HEK293 (cell line): Measurements from ENCODE around the gene KCNC4.

ENCODE experiments used
- CTCF ChIA-PET: fragments of 350-600 bp; formaldehyde crosslinking; extraction: SDS; loops from one replicate; lab custom pipeline; 2021; ENCODE audit warnings: antibody characterized with exemption; lab: Yijun Ruan, JAX
- POLR2A ChIA-PET: fragments of 300-600 bp; formaldehyde crosslinking; extraction: SDS; loops from one replicate; lab custom pipeline; 2020; ENCODE audit warnings: antibody characterized with exemption, inconsistent platforms; lab: Yijun Ruan, JAX
- H3K27ac ChIP-seq: fragments of 200-500 bp; sonication (Bioruptor generic); 2 replicates; pipeline ENCODE4 v1.5.1; 2014; ENCODE audit warnings: low read depth, low read length, control low read depth, inconsistent platforms; ENCODE audit errors: extremely low read depth
- H3K36me3 ChIP-seq, 2 experiments: fragments of 200-500 bp in 1 of 2; sonication (Bioruptor generic) in 1 of 2; 1 replicate in 1 of 2; 2 replicates in 1 of 2; pipeline ENCODE4 v1.5.1; 2014 to 2017; ENCODE audit warnings: inconsistent platforms in 2 of 2, low read length in 2 of 2; ENCODE audit not compliant: control insufficient read depth in 2 of 2, insufficient read depth in 1 of 2
- H3K4me1 ChIP-seq: fragments of 200-500 bp; sonication (Bioruptor generic); 2 replicates; pipeline ENCODE4 v1.5.1; 2014; ENCODE audit warnings: mild to moderate bottlenecking, low read length, inconsistent platforms; ENCODE audit not compliant: control insufficient read depth, insufficient read depth
- H3K4me3 ChIP-seq: 2 replicates; pipeline ENCODE4 v1.5.1; 2011; ENCODE audit warnings: low read depth, mild to moderate bottlenecking, control low read depth, low read length, moderate library complexity
- H3K9me3 ChIP-seq: fragments of 200-500 bp; sonication (Bioruptor generic); 2 replicates; pipeline ENCODE4 v1.5.1; 2014; ENCODE audit warnings: low read depth, low read length, inconsistent platforms; ENCODE audit not compliant: control insufficient read depth, insufficient read depth
- HOXA7 ChIP-seq: sonication (generic); formaldehyde crosslinking; IDR thresholded peaks from 2 replicates; pipeline ENCODE4 v1.8.1; 2022; ENCODE audit warnings: missing genetic modification reagents, borderline replicate concordance
- IKZF3 ChIP-seq: fragments of 450-650 bp; IDR thresholded peaks from 2 replicates; pipeline ENCODE4 v1.5.0; 2018; ENCODE audit warnings: missing biosample characterization, mild to moderate bottlenecking, missing genetic modification characterization, moderate library complexity
- OSR2 ChIP-seq: fragments of 450-650 bp; formaldehyde crosslinking; IDR thresholded peaks from 2 replicates; pipeline ENCODE4 v1.5.1; 2016; ENCODE audit warnings: missing biosample characterization, missing genetic modification characterization
- PRDM1 ChIP-seq: fragments of 450-650 bp; formaldehyde crosslinking; IDR thresholded peaks from 2 replicates; pipeline ENCODE4; 2016; ENCODE audit warnings: missing biosample characterization, missing genetic modification characterization
- SALL2 ChIP-seq: fragments of 450-650 bp; formaldehyde crosslinking; IDR thresholded peaks from 2 replicates; pipeline ENCODE4 v1.5.0; 2017; ENCODE audit warnings: missing biosample characterization, mild to moderate bottlenecking, missing genetic modification characterization, borderline replicate concordance
- SCRT1 ChIP-seq: fragments of 450-650 bp; formaldehyde crosslinking; IDR thresholded peaks from 2 replicates; pipeline ENCODE4 v1.5.1; 2016; ENCODE audit warnings: missing biosample characterization, missing genetic modification characterization, borderline replicate concordance
- SP3 ChIP-seq: fragments of 450-650 bp; formaldehyde crosslinking; IDR thresholded peaks from 2 replicates; pipeline ENCODE4 v1.5.1; 2016; ENCODE audit warnings: missing biosample characterization, missing genetic modification characterization
- ZIC2 ChIP-seq: fragments of 450-650 bp; formaldehyde crosslinking; IDR thresholded peaks from 2 replicates; pipeline ENCODE4 v1.5.1; 2016; ENCODE audit warnings: missing biosample characterization, missing genetic modification characterization
- ZNF157 ChIP-seq: fragments of 450-650 bp; formaldehyde crosslinking; IDR thresholded peaks from 2 replicates; pipeline ENCODE4 v1.5.1; 2016; ENCODE audit warnings: missing biosample characterization, missing genetic modification characterization
- ZNF2 ChIP-seq: fragments of 450-650 bp; formaldehyde crosslinking; IDR thresholded peaks from 2 replicates; pipeline ENCODE4 v1.5.1; 2016; ENCODE audit warnings: missing biosample characterization, missing genetic modification characterization
- ZNF324 ChIP-seq: fragments of 450-650 bp; formaldehyde crosslinking; IDR thresholded peaks from 2 replicates; pipeline ENCODE4 v1.5.1; 2016; ENCODE audit warnings: missing biosample characterization, missing genetic modification characterization
- ZNF350 ChIP-seq: fragments of 450-650 bp; formaldehyde crosslinking; IDR thresholded peaks from 2 replicates; pipeline ENCODE4 v1.5.0; 2017; ENCODE audit warnings: missing biosample characterization, mild to moderate bottlenecking, missing genetic modification characterization
- ZNF354C ChIP-seq: fragments of 450-650 bp; formaldehyde crosslinking; IDR thresholded peaks from 2 replicates; pipeline ENCODE4 v1.5.1; 2016; ENCODE audit warnings: missing biosample characterization, missing genetic modification characterization, low read depth, borderline replicate concordance
- ZNF366 ChIP-seq: fragments of 450-650 bp; formaldehyde crosslinking; conservative IDR thresholded peaks from 2 replicates; pipeline ENCODE4 v1.5.1; 2016; ENCODE audit warnings: missing biosample characterization, missing genetic modification characterization
- ZNF473 ChIP-seq: fragments of 450-650 bp; formaldehyde crosslinking; IDR thresholded peaks from 2 replicates; pipeline ENCODE4 v1.5.1; 2017; ENCODE audit warnings: missing biosample characterization, missing genetic modification characterization
- ZNF548 ChIP-seq: fragments of 450-650 bp; formaldehyde crosslinking; IDR thresholded peaks from 2 replicates; pipeline ENCODE4 v1.5.1; 2016; ENCODE audit warnings: missing biosample characterization, missing genetic modification characterization
- ZNF558 ChIP-seq: fragments of 450-650 bp; formaldehyde crosslinking; IDR thresholded peaks from 2 replicates; pipeline ENCODE4 v1.5.1; 2016; ENCODE audit warnings: missing biosample characterization, missing genetic modification characterization
- ZNF596 ChIP-seq: fragments of 450-650 bp; IDR thresholded peaks from 2 replicates; pipeline ENCODE4 v1.5.0; 2018; ENCODE audit warnings: missing biosample characterization, mild to moderate bottlenecking, missing genetic modification characterization, moderate library complexity
- ZNF654 ChIP-seq: fragments of 450-650 bp; formaldehyde crosslinking; IDR thresholded peaks from 2 replicates; pipeline ENCODE4 v1.5.1; 2016; ENCODE audit warnings: low read depth, missing biosample characterization, missing genetic modification characterization
- ZNF747 ChIP-seq: fragments of 450-650 bp; formaldehyde crosslinking; IDR thresholded peaks from 2 replicates; pipeline ENCODE4 v1.5.1; 2016; ENCODE audit warnings: missing biosample characterization, missing genetic modification characterization
- ZSCAN16 ChIP-seq: fragments of 450-650 bp; formaldehyde crosslinking; IDR thresholded peaks from 2 replicates; pipeline ENCODE4 v1.5.1; 2016; ENCODE audit warnings: missing biosample characterization, missing genetic modification characterization
- TF ChIP-seq, protein P1 (sequence below): fragments of 450-650 bp; formaldehyde crosslinking; IDR thresholded peaks from 2 replicates; pipeline ENCODE4 v1.5.1; 2016; ENCODE audit warnings: missing biosample characterization, missing genetic modification characterization, borderline replicate concordance
- TF ChIP-seq, protein P2 (sequence below): fragments of 450-650 bp; formaldehyde crosslinking; IDR thresholded peaks from 2 replicates; pipeline ENCODE4 v1.5.1; 2017; ENCODE audit warnings: missing biosample characterization, missing genetic modification characterization
- TF ChIP-seq, protein P3 (sequence below): fragments of 450-650 bp; formaldehyde crosslinking; IDR thresholded peaks from 2 replicates; pipeline ENCODE4 v1.5.1; 2016; ENCODE audit warnings: missing biosample characterization, missing genetic modification characterization
- TF ChIP-seq, protein P4 (sequence below): fragments of 450-650 bp; formaldehyde crosslinking; IDR thresholded peaks from 2 replicates; pipeline ENCODE4 v1.5.1; 2016; ENCODE audit warnings: missing biosample characterization, missing genetic modification characterization
- TF ChIP-seq, protein P5 (sequence below): fragments of 450-650 bp; formaldehyde crosslinking; IDR thresholded peaks from 2 replicates; pipeline ENCODE4 v1.5.1; 2016; ENCODE audit warnings: missing biosample characterization, missing genetic modification characterization
- TF ChIP-seq, protein P6 (sequence below): IDR thresholded peaks from 2 replicates; pipeline ENCODE4 v1.6.1; 2011; ENCODE audit warnings: mild to moderate bottlenecking, low read depth, low read length, borderline replicate concordance

The KCNC4 gene

DNA sequence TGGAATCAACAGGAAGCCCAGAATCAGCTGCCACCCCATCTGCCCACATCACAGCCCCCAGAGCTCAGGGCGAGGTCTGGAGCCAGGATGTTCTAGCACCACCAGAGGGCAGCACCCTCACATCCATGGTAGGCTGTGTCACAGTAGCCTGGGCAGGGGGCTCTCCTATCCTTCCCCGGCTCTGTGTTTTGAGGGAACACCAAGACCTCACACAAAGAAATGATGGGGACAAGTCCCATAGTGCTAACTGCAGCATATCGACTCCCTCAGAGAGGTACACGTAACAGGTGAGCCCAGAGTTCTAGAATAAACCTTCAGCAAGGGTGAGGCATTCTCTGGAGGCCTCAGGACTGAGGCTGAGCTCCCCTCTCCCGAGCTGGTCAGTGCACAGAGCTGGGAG is 2.3 kb upstream of the KCNC4 start:
- no peaks in the 10 kb centered on the region; the same call in 1 of the 2 replicates for H3K4me1 ChIP-seq
- ChIA-PET POLR2A (interaction anchor here (0.8 to 4.2 kb wide), 4 partner anchors 104 to 288 kb away, joined by 4 to 26 read pairs (median 10); partner anchors contain the start of gene RBM15), CTCF (interaction anchor here (0.5 to 20.2 kb wide), 71 partner anchors 8 to 908 kb away, joined by 3 to 662 read pairs (median 5); partner anchors contain the start of genes LAMTOR5 and RBM15)
- no peak overlapping the region for H3K27ac ChIP-seq
- H3K9me3 ChIP-seq = no peaks in the 10 kb centered on the region
- H3K36me3 ChIP-seq = no peaks in the 10 kb centered on the region
- no peak overlapping the region for H3K4me3 ChIP-seq
- TF ChIP-seq, protein P1, sequence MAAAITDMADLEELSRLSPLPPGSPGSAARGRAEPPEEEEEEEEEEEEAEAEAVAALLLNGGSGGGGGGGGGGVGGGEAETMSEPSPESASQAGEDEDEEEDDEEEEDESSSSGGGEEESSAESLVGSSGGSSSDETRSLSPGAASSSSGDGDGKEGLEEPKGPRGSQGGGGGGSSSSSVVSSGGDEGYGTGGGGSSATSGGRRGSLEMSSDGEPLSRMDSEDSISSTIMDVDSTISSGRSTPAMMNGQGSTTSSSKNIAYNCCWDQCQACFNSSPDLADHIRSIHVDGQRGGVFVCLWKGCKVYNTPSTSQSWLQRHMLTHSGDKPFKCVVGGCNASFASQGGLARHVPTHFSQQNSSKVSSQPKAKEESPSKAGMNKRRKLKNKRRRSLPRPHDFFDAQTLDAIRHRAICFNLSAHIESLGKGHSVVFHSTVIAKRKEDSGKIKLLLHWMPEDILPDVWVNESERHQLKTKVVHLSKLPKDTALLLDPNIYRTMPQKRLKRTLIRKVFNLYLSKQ = no peak
- TF ChIP-seq ZNF596 (tag by site-specific recombination) (no peak), SP3 (no peak), ZNF366 (tag by site-specific recombination) (no peak), ZNF350 (tag by site-specific recombination) (no peak), ZNF558 (no peak), OSR2 (tag by site-specific recombination) (no peak), ZNF548 (tag by site-specific recombination) (no peak), ZNF747 (tag by site-specific recombination) (no peak), ZNF324 (no peak), ZNF2 (peak; percentile 65; the same call in 1 of the 2 replicates), ZNF473 (tag by site-specific recombination) (no peak), ZNF654 (tag by site-specific recombination) (peak; percentile 88), HOXA7 (CRISPR knock-in tag) (no peak), ZSCAN16 (tag by site-specific recombination) (no peak), ZNF354C (tag by site-specific recombination) (no peak), ZNF157 (tag by site-specific recombination) (no peak), ZIC2 (no peak), SALL2 (tag by site-specific recombination) (no peak), PRDM1 (no peak), SCRT1 (tag by site-specific recombination) (0 out of 2 replicates have a peak, but pooled peaks have one; percentile 38), IKZF3 (tag by site-specific recombination) (no peak)
- TF ChIP-seq, protein P2, sequence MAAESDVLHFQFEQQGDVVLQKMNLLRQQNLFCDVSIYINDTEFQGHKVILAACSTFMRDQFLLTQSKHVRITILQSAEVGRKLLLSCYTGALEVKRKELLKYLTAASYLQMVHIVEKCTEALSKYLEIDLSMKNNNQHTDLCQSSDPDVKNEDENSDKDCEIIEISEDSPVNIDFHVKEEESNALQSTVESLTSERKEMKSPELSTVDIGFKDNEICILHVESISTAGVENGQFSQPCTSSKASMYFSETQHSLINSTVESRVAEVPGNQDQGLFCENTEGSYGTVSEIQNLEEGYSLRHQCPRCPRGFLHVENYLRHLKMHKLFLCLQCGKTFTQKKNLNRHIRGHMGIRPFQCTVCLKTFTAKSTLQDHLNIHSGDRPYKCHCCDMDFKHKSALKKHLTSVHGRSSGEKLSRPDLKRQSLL = no peak
- TF ChIP-seq, protein P3, sequence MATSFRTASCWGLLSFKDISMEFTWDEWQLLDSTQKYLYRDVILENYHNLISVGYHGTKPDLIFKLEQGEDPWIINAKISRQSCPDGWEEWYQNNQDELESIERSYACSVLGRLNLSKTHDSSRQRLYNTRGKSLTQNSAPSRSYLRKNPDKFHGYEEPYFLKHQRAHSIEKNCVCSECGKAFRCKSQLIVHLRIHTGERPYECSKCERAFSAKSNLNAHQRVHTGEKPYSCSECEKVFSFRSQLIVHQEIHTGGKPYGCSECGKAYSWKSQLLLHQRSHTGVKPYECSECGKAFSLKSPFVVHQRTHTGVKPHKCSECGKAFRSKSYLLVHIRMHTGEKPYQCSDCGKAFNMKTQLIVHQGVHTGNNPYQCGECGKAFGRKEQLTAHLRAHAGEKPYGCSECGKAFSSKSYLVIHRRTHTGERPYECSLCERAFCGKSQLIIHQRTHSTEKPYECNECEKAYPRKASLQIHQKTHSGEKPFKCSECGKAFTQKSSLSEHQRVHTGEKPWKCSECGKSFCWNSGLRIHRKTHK (tag by site-specific recombination) = no peak
- TF ChIP-seq, protein P4, sequence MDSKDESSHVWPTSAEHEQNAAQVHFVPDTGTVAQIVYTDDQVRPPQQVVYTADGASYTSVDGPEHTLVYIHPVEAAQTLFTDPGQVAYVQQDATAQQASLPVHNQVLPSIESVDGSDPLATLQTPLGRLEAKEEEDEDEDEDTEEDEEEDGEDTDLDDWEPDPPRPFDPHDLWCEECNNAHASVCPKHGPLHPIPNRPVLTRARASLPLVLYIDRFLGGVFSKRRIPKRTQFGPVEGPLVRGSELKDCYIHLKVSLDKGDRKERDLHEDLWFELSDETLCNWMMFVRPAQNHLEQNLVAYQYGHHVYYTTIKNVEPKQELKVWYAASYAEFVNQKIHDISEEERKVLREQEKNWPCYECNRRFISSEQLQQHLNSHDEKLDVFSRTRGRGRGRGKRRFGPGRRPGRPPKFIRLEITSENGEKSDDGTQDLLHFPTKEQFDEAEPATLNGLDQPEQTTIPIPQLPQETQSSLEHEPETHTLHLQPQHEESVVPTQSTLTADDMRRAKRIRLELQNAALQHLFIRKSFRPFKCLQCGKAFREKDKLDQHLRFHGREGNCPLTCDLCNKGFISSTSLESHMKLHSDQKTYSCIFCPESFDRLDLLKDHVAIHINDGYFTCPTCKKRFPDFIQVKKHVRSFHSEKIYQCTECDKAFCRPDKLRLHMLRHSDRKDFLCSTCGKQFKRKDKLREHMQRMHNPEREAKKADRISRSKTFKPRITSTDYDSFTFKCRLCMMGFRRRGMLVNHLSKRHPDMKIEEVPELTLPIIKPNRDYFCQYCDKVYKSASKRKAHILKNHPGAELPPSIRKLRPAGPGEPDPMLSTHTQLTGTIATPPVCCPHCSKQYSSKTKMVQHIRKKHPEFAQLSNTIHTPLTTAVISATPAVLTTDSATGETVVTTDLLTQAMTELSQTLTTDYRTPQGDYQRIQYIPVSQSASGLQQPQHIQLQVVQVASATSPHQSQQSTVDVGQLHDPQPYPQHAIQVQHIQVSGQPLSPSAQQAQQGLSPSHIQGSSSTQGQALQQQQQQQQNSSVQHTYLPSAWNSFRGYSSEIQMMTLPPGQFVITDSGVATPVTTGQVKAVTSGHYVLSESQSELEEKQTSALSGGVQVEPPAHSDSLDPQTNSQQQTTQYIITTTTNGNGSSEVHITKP (tag by site-specific recombination) = peak; percentile 29; the same call in 1 of the 2 replicates
- TF ChIP-seq, protein P5, sequence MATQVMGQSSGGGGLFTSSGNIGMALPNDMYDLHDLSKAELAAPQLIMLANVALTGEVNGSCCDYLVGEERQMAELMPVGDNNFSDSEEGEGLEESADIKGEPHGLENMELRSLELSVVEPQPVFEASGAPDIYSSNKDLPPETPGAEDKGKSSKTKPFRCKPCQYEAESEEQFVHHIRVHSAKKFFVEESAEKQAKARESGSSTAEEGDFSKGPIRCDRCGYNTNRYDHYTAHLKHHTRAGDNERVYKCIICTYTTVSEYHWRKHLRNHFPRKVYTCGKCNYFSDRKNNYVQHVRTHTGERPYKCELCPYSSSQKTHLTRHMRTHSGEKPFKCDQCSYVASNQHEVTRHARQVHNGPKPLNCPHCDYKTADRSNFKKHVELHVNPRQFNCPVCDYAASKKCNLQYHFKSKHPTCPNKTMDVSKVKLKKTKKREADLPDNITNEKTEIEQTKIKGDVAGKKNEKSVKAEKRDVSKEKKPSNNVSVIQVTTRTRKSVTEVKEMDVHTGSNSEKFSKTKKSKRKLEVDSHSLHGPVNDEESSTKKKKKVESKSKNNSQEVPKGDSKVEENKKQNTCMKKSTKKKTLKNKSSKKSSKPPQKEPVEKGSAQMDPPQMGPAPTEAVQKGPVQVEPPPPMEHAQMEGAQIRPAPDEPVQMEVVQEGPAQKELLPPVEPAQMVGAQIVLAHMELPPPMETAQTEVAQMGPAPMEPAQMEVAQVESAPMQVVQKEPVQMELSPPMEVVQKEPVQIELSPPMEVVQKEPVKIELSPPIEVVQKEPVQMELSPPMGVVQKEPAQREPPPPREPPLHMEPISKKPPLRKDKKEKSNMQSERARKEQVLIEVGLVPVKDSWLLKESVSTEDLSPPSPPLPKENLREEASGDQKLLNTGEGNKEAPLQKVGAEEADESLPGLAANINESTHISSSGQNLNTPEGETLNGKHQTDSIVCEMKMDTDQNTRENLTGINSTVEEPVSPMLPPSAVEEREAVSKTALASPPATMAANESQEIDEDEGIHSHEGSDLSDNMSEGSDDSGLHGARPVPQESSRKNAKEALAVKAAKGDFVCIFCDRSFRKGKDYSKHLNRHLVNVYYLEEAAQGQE (tag by site-specific recombination) = no peak
- TF ChIP-seq, protein P6, sequence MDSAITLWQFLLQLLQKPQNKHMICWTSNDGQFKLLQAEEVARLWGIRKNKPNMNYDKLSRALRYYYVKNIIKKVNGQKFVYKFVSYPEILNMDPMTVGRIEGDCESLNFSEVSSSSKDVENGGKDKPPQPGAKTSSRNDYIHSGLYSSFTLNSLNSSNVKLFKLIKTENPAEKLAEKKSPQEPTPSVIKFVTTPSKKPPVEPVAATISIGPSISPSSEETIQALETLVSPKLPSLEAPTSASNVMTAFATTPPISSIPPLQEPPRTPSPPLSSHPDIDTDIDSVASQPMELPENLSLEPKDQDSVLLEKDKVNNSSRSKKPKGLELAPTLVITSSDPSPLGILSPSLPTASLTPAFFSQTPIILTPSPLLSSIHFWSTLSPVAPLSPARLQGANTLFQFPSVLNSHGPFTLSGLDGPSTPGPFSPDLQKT = no peak
